Myocyte (in vitro differentiated cells): ENCODE results near the gene MAP3K8. TPM values are rescaled to one million over a fixed set of nuclear protein-coding genes. Genes with fewer than 3 reads are reported as not detected.

ENCODE experiments used
- DNase-seq: peaks from one replicate; pipeline ENCODE4 v3.0.0-alpha.2; 2012; ENCODE audit warnings: low read depth
- polyA plus RNA-seq: library from polyadenylated mRNA; unstranded; fragments of >200 nt; gene quantifications from one replicate; pipeline ENCODE4 v1.2.1, GENCODE V29; 2012; ENCODE audit warnings: missing spikeins
- total RNA-seq: library from RNA; depleted of rRNA; stranded (reverse); fragments of >200 nt; gene quantifications from 2 replicates; pipeline ENCODE4 v1.2.3, GENCODE V29; 2014

Gene MAP3K8
- total RNA-seq: 2.9 and 7.2 TPM in 2 replicates
- 1.5 TPM for polyA plus RNA-seq

- DNase-seq: peak; percentile 89
Observed at GRCh38 chr10:30433730-30434272, at the start of gene MAP3K8. TSS of gene MAP3K8 (plus strand) at chr10:30434184. CDS start at chr10:30438939, 4,755 bp downstream.

- DNase-seq: peak; percentile 76
Observed at GRCh38 chr10:30384701-30385201, 49.2 kb upstream of the MAP3K8 start.

- peak; percentile 14 for DNase-seq
Observed at GRCh38 chr10:30386801-30387588, 47.0 kb upstream of the MAP3K8 start.

- DNase-seq: peak; percentile 72
Observed at GRCh38 chr10:30387646-30388243, 46.2 kb upstream of the MAP3K8 start.

GRCh38 chr10:30389543-30389942 lies 44.4 kb upstream of the MAP3K8 start:
- DNase-seq: no peak

GRCh38 chr10:30390207-30390606 lies 43.8 kb upstream of the MAP3K8 start:
- no peak for DNase-seq

- no peak for DNase-seq
Observed at GRCh38 chr10:30391266-30391665, 42.7 kb upstream of the MAP3K8 start.

- peak; percentile 69 for DNase-seq
Observed at GRCh38 chr10:30392564-30392990, 41.4 kb upstream of the MAP3K8 start.

- no peak for DNase-seq
Observed at GRCh38 chr10:30396293-30396692, 37.7 kb upstream of the MAP3K8 start.

GRCh38 chr10:30396698-30397097 lies 37.3 kb upstream of the MAP3K8 start:
- DNase-seq: no peak

GRCh38 chr10:30398193-30398592 lies 35.8 kb upstream of the MAP3K8 start:
- DNase-seq: no peak

- DNase-seq: no peak
Observed at GRCh38 chr10:30398788-30399187, 35.2 kb upstream of the MAP3K8 start.

- no peak for DNase-seq
Observed at GRCh38 chr10:30403494-30403893, 30.5 kb upstream of the MAP3K8 start.

GRCh38 chr10:30404540-30404939 lies 29.4 kb upstream of the MAP3K8 start:
- no peak for DNase-seq

GRCh38 chr10:30411263-30411662 lies 22.7 kb upstream of the MAP3K8 start:
- DNase-seq: no peak

GRCh38 chr10:30412901-30413300 lies 21.1 kb upstream of the MAP3K8 start:
- no peak for DNase-seq

GRCh38 chr10:30413996-30414576 lies 19.9 kb upstream of the MAP3K8 start:
- peak; percentile 68 for DNase-seq

GRCh38 chr10:30415593-30415992 lies 18.4 kb upstream of the MAP3K8 start:
- DNase-seq: no peak

- DNase-seq: peak; percentile 50
Observed at GRCh38 chr10:30417301-30417700, 16.7 kb upstream of the MAP3K8 start.

GRCh38 chr10:30420266-30420665 lies 13.7 kb upstream of the MAP3K8 start:
- no peak for DNase-seq

GRCh38 chr10:30420766-30421165 lies 13.2 kb upstream of the MAP3K8 start:
- no peak for DNase-seq

GRCh38 chr10:30422151-30422695 lies 11.8 kb upstream of the MAP3K8 start:
- no peak for DNase-seq
